Activated T-cell treated with anti-CD3 and anti-CD28 coated beads, Interleukin-2, amount 50 U/mL, for 48 hours (primary cell): ENCODE results near the gene FSTL4.

Source experiments
- DNase-seq, 2 experiments: peaks; one replicate each; pipeline ENCODE4 v3.0.0-alpha.2; 2020

FSTL4 gene

DNA sequence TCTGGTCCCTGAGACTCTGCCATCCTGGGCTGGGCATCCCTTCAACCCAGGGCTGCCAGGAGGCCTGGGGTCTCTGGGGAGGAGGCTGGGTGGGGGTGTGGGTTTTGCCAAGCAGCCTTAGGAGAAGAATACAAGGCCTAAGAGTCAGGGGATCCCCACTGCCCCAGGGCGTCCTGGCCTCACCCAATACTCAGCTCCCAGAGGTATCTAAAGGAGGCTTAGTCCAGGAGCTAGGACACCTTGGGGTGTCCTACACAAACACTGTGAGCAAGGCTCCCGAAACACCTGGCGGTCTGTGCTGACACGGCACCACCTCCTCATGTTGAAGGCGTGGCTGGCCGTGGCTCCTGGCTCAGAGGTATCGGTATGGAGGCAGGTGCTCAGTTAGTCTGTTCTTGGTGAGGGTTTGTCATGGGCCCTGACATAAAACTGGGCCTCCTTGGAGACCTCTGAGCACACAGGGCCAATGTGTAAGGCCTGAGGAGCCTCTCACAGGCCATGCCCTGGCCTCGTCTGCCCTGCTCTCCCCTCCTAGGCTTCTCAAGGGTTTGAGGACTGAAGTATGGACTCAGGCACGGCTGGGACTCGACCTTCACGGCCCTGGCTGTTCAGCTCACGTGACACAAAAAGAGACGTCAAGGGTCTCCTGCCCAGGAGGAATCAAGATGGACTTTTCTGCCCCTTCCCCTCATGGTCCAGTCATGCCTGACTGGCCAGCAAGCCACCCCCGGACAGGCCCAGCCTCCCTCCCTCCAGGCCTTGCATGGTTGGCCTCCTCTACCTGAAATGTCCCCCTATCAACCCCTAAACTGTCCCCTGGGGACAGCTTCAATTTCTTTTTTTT lies 277.3 kb downstream of the FSTL4 start:
- DNase-seq = no peak

DNA sequence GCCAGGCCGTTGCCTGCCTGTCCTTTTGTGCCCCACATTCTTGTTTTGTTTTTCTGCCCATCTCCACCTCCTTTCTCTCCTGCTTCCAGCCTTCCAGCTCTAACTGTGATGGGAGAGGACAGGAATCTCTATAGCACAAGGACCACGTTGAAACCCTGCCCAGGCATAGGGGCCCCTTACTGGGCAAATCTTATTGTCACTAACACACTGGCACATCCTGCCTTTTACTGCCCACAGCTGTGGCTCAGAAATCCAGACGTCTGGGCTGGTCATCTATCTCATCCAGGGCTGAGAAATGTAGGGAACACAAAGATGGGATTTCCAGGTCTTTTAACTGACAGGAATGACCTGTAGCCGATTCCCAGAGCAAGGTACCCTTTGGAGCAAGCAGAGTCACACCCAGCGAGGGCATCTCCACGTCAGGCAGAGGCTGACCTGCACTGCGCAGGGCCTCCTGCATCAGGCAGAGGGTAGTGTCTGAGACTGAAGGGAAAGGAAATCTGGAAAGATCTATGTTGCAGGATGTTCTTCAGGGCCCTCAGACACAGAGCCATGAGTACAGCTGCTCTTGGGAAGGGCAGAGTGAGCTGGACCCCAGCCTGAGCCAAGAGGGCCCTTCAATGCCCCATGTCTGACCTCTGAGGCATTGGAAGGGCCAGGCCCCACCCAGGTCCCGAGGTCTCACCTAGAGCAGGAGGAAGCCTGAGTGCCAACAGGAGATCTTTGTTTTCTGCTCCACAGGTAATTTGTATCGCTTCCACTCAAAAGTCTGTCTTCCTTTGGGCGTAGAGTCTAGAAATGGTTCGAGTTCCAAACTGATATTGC lies 278.8 kb downstream of the FSTL4 start:
- DNase-seq = no peak

DNA sequence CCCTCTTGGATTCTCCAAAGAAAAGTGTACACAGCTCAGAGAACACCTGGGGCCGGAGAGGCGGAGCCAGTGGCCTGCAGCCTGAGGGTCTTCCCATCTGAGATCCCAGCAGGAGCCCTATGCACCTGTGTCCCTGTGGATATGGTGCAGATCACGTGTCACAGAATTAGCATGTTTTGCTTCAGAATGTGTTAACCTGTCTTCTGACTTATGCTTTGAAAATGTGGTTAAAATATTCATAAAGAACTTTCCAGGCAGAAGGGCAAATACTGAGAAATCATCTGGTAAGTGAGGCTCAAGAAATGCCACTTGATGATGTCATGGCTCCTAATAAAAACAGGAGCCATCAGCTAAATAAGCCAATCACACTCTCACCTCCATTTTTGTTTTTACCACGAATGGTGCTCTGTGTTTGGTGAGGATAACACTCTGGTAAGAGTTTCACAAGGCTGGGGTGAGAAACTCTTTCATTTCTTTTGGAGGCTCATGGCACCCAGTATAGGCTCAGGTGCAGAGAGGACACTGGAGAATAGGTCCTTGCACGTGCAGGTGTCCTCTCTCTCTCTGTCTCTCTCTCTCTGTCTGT lies 279.8 kb downstream of the FSTL4 start:
- DNase-seq = no peak

DNA sequence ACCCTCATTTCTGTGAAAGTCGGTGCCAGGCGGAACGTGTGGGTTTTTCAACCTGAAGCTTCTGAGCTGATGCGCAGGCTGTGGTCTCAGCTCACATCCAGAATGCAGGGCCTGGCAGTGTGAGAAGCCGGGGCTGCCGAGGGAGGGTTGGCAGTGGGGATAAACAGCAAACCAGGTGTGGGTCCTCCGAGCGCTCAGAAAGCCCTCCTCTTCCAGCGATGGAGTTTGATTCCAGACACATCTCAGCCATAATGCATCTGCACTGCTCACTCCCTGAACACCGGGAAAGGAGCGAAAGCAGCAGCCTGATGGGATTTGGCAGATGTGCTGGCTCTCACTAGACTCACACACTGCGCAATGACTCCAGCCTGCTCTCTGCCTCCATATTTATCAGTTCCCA lies 280.4 kb downstream of the FSTL4 start:
- DNase-seq = no peak

DNA sequence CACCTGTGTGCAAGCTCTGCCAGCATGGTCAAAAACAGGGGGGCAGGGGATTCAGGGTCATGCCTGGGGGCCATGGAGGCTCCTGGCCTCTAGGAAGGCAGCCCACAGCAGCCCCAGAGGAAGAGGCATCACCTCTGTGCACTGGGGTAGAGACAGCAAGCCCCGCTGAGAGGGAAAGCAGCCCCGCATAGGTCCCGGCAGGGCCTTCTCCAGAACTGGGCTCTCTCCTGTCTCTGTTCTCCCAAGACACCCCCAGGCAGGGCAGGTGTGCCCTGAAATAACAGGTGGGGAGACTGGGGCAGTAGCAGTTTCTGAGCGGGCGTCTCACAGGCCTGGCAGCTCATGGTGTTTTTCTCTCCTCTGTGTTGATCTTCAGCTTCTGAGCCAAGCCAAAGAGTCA lies 281.4 kb downstream of the FSTL4 start:
- no peak for DNase-seq

DNA sequence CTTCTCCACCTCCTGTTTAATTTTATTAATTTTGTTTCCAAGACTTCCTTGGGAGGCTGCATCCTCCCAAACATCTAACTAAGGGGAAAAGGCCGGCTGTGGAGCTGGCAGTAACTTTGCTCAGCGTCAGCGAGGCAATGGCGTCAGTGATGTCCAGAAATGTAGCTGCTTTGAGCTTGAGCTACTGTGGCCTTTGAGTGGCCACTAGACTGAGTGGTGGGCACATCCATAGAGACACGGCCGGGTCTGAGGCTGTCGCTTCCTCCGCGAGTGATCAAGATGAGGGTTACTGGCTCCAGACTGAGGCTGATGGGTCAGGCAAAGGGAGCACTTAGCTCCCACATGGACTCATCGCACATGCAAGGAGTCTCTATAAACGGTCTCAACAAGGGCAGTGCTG lies 283.5 kb downstream of the FSTL4 start:
- DNase-seq = no peak

DNA sequence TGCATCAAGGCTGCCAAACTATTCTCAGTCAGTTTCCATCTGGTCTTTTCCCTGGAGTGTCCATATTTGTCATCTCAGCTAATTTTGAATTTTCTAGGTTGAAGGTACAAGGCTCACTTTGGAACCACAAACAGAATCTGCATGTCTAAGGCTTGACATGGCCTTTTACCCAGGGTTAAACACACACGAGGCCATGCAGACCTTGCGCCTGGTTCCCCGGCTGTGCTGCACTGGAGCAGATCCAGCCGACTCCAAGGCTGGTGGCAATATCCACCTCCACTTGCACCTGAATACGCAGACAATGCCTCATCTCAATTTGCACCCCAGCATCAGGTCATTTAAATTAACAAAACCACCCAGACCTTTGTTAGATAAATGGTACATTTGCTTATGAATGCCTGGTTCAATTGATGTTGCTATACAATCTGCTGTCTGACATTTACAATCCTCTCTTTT lies 284.4 kb downstream of the FSTL4 start:
- no peak for DNase-seq

DNA sequence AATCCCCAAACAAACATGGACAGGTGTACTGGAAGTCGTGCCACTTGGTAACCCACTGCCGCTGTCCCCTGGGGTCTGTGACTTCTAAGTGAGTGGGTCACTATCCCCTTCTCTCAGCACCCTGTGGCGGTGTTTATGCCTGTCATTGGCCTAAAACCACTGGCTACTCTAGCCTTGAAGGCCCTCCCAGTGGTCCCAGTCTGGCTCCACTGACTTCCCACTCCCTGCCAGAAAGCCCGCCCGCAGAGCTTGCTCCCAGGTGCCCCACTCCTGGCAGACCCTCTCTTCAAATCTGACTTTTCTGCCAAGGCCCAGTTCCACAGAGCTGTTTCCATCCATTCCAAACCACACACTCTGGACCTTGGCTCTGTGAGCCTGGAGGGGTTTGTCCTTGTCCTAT lies 286.0 kb downstream of the FSTL4 start:
- DNase-seq = no peak

DNA sequence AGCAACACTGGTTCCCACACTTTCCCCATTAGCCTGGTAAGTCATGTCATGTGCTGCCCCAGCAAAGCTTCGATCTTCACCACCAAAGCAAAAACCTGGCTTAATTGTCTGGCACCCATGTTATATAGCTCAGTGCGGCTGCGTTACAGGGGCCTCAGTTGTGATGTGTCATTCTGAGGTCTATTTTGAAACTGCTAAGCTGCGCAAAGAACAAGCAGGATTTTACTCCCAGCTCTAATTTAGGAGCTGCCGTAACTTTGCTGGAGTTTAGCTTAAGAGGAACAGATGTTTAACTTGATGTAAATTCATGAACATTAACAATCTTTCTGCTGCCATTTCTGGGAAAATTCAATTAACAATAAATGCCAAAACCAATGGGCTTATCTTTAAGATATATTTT lies 286.5 kb downstream of the FSTL4 start:
- no peak for DNase-seq

DNA sequence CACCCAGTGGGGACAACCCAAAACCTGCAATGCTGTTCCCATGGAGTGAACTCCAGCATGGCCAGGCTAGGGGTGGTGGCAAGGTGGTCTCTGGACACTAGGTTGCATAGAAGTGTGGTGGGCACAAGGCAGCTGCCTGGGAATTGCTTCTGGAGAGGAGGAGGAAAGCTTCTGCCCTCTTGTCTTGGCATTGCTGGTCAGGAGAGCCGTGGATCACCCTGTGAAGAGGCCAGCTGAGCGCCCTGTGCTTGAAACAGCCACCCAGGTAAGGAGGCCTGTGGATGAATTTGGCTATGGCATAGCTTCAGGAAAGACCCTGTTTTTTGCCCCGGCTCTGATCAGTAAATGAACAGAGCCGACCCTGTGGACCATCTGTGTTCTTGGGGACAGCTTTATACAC lies 287.4 kb downstream of the FSTL4 start:
- DNase-seq = no peak

DNA sequence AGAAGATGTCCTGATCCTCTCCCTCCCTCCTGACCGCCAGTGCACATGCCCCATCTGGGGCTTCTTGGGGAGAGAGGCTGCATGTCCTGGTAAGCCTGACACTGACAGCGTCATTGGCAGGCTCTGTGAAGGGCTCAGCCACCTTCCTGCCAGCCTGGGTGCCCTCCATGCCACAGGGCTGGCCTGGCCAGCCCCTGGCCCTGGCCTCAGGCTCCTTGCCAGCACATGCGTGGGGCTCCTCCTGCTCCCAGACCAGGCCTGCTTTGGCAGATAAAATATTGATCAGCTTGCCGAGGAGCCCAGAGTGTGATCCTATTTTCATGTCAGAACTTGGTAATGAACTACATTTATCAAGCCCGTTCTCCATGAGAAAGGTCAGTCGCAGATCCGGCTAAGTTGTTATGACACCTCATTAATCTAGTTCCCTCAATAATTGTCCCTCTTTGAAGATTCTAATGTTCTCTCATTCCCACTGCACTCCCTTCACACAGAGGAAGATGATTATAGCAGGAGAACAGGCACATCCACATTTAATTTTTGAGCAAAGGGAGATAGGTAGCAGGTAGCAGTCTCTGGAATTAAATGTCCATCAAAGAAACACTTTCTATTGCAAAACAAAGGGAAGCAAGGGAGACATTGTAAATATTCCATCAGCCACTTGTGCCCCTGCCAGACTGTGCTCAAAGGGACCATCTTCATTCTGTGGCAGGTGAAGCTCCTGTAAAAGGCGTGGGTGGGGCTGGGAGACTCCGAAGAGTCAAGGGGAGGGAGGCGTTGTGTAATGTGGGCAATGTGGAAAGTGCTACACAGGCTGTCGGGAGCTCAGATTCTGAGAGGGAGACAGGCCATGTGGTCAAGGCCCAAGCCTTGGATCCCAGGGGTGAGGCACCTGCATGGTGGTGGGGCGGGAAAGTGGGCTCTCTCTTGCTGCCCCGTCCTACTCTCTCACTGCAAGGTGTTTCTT lies 288.6 kb downstream of the FSTL4 start:
- DNase-seq = no peak

DNA sequence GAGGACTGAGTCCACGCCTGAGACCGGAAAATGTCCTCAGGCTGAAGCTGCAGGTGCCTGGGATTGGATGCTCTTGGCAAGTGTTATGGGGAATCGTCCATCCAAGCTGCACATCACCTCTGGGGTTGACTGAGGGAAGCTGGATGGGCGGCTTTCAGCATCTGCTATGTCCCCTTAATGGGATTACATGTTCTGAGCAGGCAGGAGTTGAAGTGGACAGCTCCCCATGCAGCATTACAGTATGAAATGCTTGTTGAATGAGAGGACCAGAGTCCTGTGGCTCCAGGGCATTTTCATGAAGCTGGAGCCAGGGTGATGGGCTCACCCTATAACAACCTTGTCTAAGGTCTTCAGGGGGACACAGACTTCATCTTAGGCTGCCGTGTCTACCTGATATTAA lies 289.6 kb downstream of the FSTL4 start:
- DNase-seq = no peak

DNA sequence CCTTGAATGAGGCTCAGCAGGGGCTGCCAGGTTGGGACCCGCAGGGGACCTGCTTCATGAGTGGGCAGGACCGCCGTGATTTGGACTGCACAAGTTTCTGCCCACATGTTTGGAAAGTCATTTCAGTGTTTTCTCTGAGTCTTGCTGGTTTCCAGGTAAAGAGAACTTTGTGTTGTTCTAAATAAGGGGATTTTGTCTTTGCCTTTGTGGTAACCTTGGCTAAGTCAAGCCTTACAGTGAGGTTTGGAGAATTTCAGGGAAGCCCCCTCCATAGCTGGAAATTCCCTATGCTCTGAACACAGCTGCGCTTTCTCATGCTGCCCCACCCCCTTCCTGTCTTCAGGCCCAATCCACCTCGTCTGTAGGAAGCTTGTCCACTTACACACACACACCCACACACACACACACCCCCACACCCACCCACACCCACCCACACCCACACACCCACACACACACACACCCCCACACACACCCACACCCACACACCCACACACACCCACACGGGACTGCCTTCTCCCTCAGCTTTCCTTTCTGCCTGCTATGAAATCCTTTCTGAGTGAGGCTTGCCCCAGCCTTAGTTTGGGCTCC lies 290.4 kb downstream of the FSTL4 start:
- peak in 1 of 2 experiments; percentile 53 for DNase-seq

DNA sequence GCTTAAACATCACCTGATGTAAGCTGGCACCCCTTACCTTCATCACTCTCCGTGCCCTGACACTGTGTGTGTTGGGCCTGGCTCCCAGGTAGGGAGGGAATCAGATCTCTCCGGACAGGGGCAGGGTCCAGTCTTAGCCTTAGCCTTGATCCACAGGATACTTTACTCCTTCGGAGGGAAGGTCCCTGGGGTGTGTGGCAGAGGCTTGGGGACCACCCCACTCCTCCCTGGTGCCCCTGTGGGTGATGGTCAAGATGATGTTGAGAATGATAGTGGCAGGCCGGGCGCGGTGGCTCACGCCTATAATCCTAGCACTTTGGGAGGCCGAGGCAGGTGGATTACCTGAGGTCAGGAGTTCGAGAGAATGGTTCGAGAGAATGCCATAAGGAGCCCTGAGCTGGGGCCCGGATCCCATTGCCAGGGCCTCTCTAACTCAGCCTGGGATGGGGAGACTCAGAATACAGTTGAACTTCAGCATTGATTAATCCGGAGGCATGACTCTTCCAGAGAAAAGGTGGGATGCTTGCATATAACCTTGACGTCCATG lies 291.0 kb downstream of the FSTL4 start:
- no peak for DNase-seq

DNA sequence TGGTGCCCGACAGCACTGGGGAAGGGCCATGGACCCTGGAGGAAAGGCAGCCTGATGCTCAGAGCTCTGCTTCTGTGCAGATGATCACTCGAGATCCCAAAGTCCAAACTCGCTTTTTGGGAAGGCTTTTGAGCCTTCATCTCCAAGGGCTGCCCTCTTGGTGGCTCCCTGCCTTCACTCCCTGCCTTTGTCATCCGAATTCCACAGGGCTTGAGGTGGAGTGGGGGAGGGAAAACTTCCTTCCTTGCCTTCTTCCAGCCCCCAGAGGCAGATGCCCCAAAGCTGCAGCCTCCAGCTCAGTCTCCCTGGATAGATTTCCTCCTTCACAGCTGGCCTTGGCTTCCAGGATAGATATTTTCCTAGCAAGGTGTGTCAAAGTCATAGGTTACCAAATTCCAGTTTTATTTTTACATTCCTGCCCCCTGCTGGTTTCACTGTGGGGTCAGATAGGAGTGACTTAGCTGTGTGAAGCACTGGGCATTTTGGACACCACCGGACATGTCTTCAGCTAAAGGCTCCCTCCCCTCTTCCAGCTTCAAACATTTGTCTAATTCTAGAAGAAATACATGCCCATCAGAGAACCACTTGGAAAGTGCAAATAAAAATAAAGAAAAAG lies 292.3 kb downstream of the FSTL4 start:
- no peak for DNase-seq

DNA sequence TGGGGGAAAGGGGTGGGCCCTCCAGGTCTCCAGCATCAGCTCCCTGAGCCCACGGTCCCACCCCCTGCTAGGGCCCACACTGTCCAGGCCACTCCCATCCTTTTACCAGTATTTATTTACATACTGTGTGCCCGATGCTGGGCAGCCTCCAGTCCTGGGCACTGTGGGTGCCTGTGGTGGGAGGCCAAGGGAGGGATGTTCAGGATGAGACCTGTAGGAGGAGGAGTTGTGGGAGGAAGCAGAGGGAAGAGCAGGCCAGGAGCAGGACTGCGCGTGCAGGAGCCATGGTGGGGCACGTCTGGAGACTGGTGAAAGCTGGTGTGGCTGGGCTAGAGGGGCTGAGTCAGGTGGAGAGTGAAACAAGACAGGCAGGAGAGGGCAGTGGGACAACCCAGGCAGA lies 293.1 kb downstream of the FSTL4 start:
- no peak for DNase-seq

DNA sequence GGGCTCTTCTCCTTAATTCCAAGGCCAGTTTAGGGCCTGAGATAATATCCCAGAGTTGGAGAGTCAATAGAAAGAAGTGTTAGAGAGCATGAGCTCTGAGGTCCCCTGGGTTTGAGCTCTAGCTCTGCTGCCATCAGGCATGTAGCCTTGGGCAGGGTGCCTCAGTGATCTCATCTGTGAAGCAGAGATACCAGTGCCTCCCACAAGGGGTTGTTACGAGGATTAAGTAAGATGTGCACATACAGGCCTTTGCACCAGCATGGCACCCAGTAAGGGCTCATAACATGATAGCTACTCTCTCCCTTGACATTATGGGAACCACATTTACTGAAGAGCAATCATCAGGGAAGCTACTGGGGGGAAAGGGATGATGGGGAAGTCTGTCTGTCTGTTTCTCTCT lies 294.8 kb downstream of the FSTL4 start:
- DNase-seq = no peak

DNA sequence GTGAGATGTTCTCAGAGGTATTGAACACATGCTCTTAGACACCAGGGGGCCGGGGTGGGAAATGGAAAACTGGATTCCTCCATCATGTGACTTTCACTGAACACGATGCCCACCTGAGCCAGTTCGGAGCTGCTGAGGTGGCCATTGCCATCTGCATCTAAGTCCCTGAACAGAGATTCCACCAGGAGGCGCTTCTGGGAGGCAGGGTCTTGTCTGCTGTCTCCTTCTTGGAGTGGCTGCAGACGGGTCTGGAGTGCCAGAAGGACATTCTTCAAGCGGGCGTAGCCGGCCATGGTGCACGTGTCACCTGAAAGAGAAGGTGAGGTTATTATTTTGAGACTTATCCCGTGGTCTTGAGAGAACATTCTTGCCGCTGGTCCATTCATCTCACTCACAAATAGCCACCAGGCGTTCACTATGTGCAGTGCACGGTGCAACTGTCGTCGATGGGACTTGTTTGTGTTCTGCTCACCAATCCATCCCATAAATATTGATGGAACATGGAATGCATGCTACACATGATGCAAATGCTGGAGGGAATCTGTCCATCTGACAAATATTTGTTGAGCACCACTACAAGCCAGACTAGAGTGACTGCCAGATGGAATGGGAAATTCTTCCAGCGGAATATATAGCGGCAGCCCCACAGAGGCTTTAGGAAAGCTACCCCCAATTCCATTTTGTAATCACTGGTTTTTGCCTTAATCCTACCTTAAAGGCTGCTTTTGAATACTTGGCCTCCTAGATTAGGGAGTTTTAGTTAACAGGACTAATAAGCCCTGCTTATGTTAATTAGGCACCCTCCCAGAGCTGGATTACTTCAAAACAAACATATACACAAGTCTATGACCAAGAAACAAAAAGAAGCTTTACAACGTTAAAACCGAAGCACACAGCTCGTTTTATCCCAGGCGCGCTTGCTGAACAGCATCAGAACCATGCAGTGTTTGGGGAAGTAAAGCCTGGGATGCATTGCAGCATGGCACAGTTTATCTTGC lies 295.7 kb downstream of the FSTL4 start:
- no peak for DNase-seq

DNA sequence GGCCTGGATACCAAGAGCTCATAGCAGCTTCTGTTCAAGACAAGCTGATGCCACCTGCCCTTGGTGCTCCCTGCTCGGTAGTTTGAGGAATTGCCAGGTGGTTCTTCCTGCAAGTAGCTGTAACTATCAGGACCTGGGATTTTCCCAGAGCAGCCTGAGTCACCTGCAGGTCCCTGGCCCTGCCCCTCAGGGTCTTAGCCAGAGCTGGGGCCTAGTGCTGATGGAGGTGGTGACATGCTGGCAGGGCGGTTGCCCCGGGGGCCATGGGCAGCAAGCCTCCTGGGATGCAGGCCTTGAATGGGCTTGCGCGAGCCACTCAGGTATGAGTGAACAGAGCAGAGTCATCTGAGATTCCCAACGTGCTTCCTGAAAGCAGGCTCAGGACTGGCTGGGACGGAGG lies 298.3 kb downstream of the FSTL4 start:
- DNase-seq = no peak

DNA sequence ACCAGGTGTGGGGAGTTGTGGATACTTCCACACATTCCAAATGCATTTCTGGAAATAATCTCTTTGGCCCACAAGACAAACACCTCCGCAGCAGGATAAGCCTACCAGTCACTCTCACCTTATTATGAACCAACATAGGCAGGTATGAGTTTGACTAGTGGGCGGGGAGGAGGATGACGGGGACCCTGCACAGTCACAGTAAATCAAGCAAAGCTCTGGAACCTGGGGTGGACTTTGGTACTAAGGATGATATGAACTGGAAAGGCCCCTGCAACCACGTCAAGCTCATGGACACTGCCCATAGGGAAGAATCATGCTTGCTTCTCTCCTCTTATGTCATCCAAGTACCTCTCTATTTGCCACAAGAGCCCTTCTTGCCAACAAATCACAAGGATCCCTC lies 301.2 kb downstream of the FSTL4 start:
- no peak for DNase-seq
